HepG2 (cell line): ENCODE measurements around the gene EMC9. TPM values are rescaled to one million over a fixed set of nuclear protein-coding genes. Genes with fewer than 3 reads are reported as not detected.

Experiments
- ISX ChIP-seq: sonication (generic); formaldehyde crosslinking; conservative IDR thresholded peaks from 2 replicates; pipeline ENCODE4 v1.5.0; 2020; ENCODE audit warnings: missing genetic modification reagents
- PHF8 ChIP-seq: sonication (generic); formaldehyde crosslinking; IDR thresholded peaks from 2 replicates; pipeline ENCODE4 v1.5.0; 2020; ENCODE audit warnings: missing genetic modification reagents
- ZBTB4 ChIP-seq: sonication (generic); formaldehyde crosslinking; IDR thresholded peaks from 2 replicates; pipeline ENCODE4 v1.4.0; 2020; ENCODE audit warnings: missing genetic modification reagents, mild to moderate bottlenecking, borderline replicate concordance
- ZNF446 ChIP-seq: sonication (generic); formaldehyde crosslinking; IDR thresholded peaks from 2 replicates; pipeline ENCODE4 v1.5.0; 2020; ENCODE audit warnings: mild to moderate bottlenecking, missing genetic modification reagents
- ZNF660 ChIP-seq: sonication (generic); formaldehyde crosslinking; IDR thresholded peaks from 2 replicates; pipeline ENCODE4 v1.5.1; 2020; ENCODE audit warnings: mild to moderate bottlenecking, low read depth, missing genetic modification reagents, borderline replicate concordance
- ZNF710 ChIP-seq: sonication (generic); formaldehyde crosslinking; IDR thresholded peaks from 2 replicates; pipeline ENCODE4 v1.5.0; 2020; ENCODE audit warnings: mild to moderate bottlenecking, missing genetic modification reagents, borderline replicate concordance
- ZNF788 ChIP-seq: sonication (generic); formaldehyde crosslinking; IDR thresholded peaks from 2 replicates; pipeline ENCODE4 v1.5.0; 2020; ENCODE audit warnings: mild to moderate bottlenecking, missing genetic modification reagents, borderline replicate concordance
- polyA plus RNA-seq, 8 experiments: library from polyadenylated mRNA; depleted of rRNA in 3 of 8; stranded (reverse) in 7 of 8; unstranded in 1 of 8; fragments of >200 nt; fragmentation: Illumina TruSeq in 4 of 8; extraction: Trizol in 4 of 8; gene quantifications; 2 replicates each; pipeline versions ENCODE4 v1.2.1 to v1.2.3, GENCODE V29; 2011 to 2016; ENCODE audit warnings: low read depth in 4 of 8, missing spikeins in 1 of 8, mixed read lengths in 1 of 8; ENCODE audit not compliant: insufficient read depth in 1 of 8
- total RNA-seq, 5 experiments: library from RNA; depleted of rRNA; stranded (reverse); fragments of >200 nt; fragmentation: Illumina TruSeq; extraction: Trizol; gene quantifications; 2 replicates each; pipeline ENCODE4 v1.2.3, GENCODE V29; 2016; ENCODE audit warnings: low read depth in 1 of 5

The EMC9 gene
- total and polyA plus RNA-seq, 2 of the 13 experiments (the other 11 are each of a cell fraction or from before 2014, with no cell fraction given), result 60.5 to 78.7 TPM

GRCh38 chr14:24147761-24148428 lies 6.5 kb upstream of the EMC9 start (continued):
- no peak for TF ChIP-seq ZBTB4 (CRISPR knock-in tag)
- no peak for TF ChIP-seq ZNF446 (CRISPR knock-in tag)
- TF ChIP-seq ISX (CRISPR knock-in tag), result no peak
- peak; percentile 46; the same call in 1 of the 2 replicates for TF ChIP-seq PHF8 (CRISPR knock-in tag)
- TF ChIP-seq ZNF710 (CRISPR knock-in tag), result 0 out of 2 replicates have a peak, but pooled peaks have one; percentile 49
- 0 out of 2 replicates have a peak, but pooled peaks have one; percentile 92 for TF ChIP-seq ZNF660
- TF ChIP-seq ZNF788 (CRISPR knock-in tag), result 0 out of 2 replicates have a peak, but pooled peaks have one; percentile 49
